BE2C (cell line): ENCODE measurements around the gene DLG2.
A peak's percentile ranks its signal among the peaks of the same experiment; 100 is the strongest.

Experiments
- DNase-seq: peaks from one replicate; pipeline ENCODE4 v3.0.0-alpha.2; 2020
- H3K27me3 ChIP-seq: fragments of 250-450 bp; sonication (Bioruptor Pico); 2 replicates; pipeline ENCODE4 v1.5.1; 2020; ENCODE audit warnings: mild to moderate bottlenecking
- H3K36me3 ChIP-seq: fragments of 250-450 bp; sonication (Bioruptor Pico); 2 replicates; pipeline ENCODE4 v1.5.1; 2020; ENCODE audit warnings: mild to moderate bottlenecking
- H3K4me1 ChIP-seq: fragments of 250-450 bp; sonication (Bioruptor Pico); 2 replicates; pipeline ENCODE4 v1.5.1; 2020
- H3K4me3 ChIP-seq: 2 replicates; pipeline ENCODE4 v1.5.1; 2011; ENCODE audit warnings: low read depth, low read length
- H3K9me3 ChIP-seq: fragments of 250-450 bp; sonication (Bioruptor Pico); 2 replicates; pipeline ENCODE4 v1.5.1; 2020
- TF ChIP-seq, protein P1 (sequence below): IDR thresholded peaks from 2 replicates; pipeline ENCODE4 v1.5.1; 2012; ENCODE audit warnings: mild to moderate bottlenecking, low read depth, low read length

Gene DLG2

DNA sequence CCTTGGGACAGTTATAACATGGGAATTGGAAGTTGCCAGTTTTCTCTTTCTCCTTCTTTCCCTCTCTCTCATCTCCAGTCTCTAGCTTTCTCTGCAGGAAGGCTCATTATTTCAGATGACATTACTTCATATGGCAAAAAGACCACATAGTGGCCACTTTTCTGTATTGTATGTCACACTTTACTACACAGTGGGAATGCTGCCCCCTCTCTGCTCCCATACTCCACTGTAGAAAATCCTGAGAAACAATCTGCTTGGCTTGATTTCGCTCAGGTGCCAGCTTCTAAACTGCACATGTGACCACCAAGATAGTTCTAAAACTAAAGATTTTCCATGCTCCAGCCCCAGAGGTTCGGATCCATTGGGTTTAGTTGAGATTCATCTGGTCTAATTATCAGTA lies 1480.3 kb downstream of the DLG2 start:
- DNase-seq, result peak; percentile 8
- no peaks in the 10 kb centered on the region for H3K27me3 ChIP-seq
- no peaks in the 10 kb centered on the region for H3K9me3 ChIP-seq
- H3K4me3 ChIP-seq, result no peak overlapping the region
- TF ChIP-seq, protein P1, sequence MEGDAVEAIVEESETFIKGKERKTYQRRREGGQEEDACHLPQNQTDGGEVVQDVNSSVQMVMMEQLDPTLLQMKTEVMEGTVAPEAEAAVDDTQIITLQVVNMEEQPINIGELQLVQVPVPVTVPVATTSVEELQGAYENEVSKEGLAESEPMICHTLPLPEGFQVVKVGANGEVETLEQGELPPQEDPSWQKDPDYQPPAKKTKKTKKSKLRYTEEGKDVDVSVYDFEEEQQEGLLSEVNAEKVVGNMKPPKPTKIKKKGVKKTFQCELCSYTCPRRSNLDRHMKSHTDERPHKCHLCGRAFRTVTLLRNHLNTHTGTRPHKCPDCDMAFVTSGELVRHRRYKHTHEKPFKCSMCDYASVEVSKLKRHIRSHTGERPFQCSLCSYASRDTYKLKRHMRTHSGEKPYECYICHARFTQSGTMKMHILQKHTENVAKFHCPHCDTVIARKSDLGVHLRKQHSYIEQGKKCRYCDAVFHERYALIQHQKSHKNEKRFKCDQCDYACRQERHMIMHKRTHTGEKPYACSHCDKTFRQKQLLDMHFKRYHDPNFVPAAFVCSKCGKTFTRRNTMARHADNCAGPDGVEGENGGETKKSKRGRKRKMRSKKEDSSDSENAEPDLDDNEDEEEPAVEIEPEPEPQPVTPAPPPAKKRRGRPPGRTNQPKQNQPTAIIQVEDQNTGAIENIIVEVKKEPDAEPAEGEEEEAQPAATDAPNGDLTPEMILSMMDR, result peak; percentile 53
- H3K36me3 ChIP-seq, result no peaks in the 10 kb centered on the region
- H3K4me1 ChIP-seq, result peaks cover 5% of the 10 kb centered on the region; the same call in 1 of the 2 replicates

DNA sequence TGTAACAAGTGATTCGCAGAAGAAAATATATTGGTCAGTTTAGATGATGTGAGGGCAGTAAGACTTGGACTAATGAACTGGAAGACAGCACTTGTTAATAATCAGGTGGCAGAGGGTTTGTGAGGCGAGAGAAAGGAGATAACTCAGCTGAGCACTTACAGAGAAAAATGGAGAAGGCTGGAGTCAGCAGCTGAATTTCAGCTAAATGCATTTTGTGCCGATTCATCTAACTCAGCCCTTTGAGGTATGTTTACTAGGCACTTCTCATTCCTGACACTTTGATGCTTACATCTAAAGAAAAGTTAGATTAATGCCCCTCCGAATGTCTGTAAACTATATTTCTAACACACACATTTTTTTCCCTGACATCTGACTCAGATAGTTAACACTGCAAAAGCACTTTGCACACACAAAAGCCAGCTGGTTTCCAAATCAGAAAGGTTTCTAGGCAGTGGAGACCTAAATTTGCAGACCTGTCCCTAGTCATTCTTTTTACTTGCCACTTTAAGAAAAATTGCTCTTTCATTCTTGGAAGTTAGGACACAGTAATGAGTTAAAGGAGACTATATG lies 1481.4 kb downstream of the DLG2 start:
- H3K9me3 ChIP-seq, result no peaks in the 10 kb centered on the region
- no peaks in the 10 kb centered on the region for H3K36me3 ChIP-seq
- TF ChIP-seq, protein P1, result no peak
- H3K27me3 ChIP-seq, result no peaks in the 10 kb centered on the region
- DNase-seq, result no peak
- H3K4me1 ChIP-seq, result peaks cover 5% of the 10 kb centered on the region; the same call in 1 of the 2 replicates
- no peak overlapping the region for H3K4me3 ChIP-seq

DNA sequence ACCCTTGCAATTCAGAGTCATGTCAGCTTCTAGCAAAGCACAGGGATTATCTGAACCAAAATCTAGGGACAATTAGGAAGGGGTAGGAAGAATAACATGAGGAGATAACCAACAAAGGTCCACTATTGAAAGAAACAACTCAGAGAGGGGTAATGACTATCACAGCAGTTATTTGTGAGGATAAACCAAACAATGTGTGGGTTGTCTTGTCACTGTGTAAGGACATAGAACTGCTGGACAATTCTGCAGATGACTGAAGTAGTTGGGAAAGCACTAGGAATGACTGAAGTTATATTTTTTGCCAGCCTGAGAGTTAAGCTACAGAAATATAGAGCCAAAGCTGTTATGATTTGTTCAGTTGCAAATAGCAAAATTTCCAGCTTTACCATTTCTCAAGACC lies 1482.6 kb downstream of the DLG2 start:
- Histone ChIP-seq H3K9me3 (no peaks in the 10 kb centered on the region), H3K36me3 (no peaks in the 10 kb centered on the region), H3K4me1 (peaks cover 5% of the 10 kb centered on the region; the same call in 1 of the 2 replicates), H3K27me3 (no peaks in the 10 kb centered on the region), H3K4me3 (no peak overlapping the region)
- TF ChIP-seq, protein P1, result no peak
- DNase-seq, result no peak

DNA sequence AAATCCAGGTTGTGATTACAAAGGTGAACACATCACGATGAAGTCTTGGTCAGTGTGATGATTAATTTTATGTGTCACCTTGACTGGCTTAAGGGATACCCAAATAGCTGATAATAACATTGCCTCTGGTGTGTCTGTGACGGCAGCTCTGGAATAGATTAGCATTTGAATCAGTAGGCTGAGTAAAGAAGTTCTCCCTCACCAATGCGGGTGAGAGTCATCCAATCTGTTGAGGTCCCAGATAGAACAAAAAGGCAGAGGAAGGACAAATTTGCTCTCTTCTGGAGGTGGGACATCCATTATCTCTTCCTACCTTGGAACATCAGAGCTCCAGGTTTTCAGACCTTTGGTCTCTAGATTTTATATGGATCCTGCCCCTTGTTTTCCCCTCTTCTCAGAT lies 1484.7 kb downstream of the DLG2 start:
- H3K27me3 ChIP-seq, result no peaks in the 10 kb centered on the region
- H3K4me3 ChIP-seq, result no peak overlapping the region
- TF ChIP-seq, protein P1, result no peak
- no peaks in the 10 kb centered on the region for H3K36me3 ChIP-seq
- DNase-seq, result no peak
- no peaks in the 10 kb centered on the region for H3K9me3 ChIP-seq
- H3K4me1 ChIP-seq, result peaks cover 11% of the 10 kb centered on the region; the same call in 1 of the 2 replicates

DNA sequence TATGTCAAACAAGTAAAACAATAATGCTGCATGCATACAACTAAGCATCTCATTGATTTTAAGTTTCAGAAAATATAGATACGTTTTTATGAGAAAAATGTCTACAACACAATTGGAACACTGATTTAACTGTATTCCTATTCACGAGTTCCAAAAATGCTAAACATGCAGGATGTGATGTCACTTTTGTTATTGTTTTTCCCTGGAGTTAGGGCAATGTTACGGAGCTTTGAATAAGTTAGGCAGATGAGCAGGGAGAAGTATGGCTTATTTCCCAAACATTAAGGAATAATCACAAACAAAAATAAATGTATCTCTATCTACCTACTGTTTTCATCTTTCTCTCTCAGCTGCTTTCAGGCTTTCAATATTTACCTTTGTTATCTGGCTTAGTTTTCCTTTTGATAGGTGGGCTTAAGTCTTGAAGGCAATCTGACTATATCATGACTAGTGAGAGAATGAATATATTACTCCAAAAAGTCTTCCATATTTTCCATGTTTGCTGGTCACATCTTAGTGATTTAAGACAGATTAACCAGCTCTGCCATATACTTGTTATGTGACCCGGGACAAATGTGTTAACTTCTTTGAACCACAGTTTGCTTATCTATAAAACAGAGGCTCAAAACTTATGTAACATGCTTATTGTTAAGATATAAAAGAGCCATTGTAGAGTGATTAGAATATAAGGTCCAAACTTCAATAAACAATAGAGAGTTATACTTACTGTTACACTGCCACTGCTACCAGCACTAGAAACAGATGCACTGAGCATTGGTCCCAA lies 1486.6 kb downstream of the DLG2 start:
- TF ChIP-seq, protein P1, result no peak
- Histone ChIP-seq H3K9me3 (no peaks in the 10 kb centered on the region), H3K27me3 (no peaks in the 10 kb centered on the region), H3K4me3 (no peak overlapping the region), H3K4me1 (peaks cover 10% of the 10 kb centered on the region; the same call in 1 of the 2 replicates), H3K36me3 (no peaks in the 10 kb centered on the region)
- DNase-seq, result no peak

DNA sequence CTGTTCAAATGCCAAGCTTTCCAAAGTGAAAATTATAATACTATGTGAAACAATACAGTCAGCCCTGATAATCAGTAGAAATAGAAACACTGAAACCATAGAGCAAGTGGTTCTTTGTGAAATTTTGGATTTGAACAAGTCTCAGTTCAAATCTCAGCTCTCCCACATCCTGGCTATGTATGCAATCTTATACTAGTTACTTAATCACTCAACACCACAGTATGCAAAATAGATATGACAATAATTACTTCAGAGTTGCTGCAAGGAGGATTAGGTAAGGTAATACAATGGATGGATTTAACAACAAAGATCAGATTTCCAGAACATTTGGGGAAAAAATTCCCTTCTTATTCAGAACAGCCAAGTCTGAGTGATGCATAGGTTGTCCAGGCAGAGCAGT lies 1489.2 kb downstream of the DLG2 start:
- DNase-seq, result no peak
- TF ChIP-seq, protein P1, result no peak
- Histone ChIP-seq H3K4me1 (peaks cover 10% of the 10 kb centered on the region; the same call in 1 of the 2 replicates), H3K4me3 (no peak overlapping the region), H3K36me3 (no peaks in the 10 kb centered on the region), H3K27me3 (no peaks in the 10 kb centered on the region), H3K9me3 (no peaks in the 10 kb centered on the region)
